ENCODE data around the gene LCP2.

- TF ChIP-seq CTCF (conservative IDR thresholded peaks at IDR 0.05; ENCODE audit: low read depth, low read length) (no peak; the same call in 1 of the 2 replicates), EZH2phosphoT487 (IDR thresholded peaks at IDR 0.05; ENCODE audit: borderline replicate concordance, low read length) (no peak), EZH2 (IDR thresholded peaks at IDR 0.05; ENCODE audit: low read length, unreplicated experiment) (no peak)
Measured at GRCh38 chr5:170268153-170268689, 29.4 kb downstream of the LCP2 start.
